C4-2B (cell line): ENCODE results near the gene CAMTA1.

Experiments
- H3K27ac ChIP-seq: fragments of 450-650 bp; 2 replicates; pipeline ENCODE4 v1.5.1; 2017
- CTCF ChIP-seq: fragments of 450-650 bp; conservative IDR thresholded peaks from 2 replicates; pipeline ENCODE4 v1.5.1; 2017; ENCODE audit warnings: mild to moderate bottlenecking
- ZFX ChIP-seq: fragments of 450-650 bp; IDR thresholded peaks from 2 replicates; pipeline ENCODE4 v1.6.1; 2017

Gene CAMTA1

GRCh38 chr1:7616953-7617352 lies 831.7 kb downstream of the CAMTA1 start:
- no peak overlapping the region for H3K27ac ChIP-seq

GRCh38 chr1:7617826-7618225 lies 832.6 kb downstream of the CAMTA1 start:
- TF ChIP-seq CTCF (no peak), ZFX (no peak)
- H3K27ac ChIP-seq = no peak overlapping the region

More at GRCh38 chr1:7616953-7617352, 831.7 kb downstream of the CAMTA1 start:
- TF ChIP-seq CTCF = no peak
- no peak for TF ChIP-seq ZFX

GRCh38 chr1:7620196-7620595 lies 834.9 kb downstream of the CAMTA1 start:
- TF ChIP-seq ZFX (no peak), CTCF (no peak)
- no peak overlapping the region for H3K27ac ChIP-seq

GRCh38 chr1:7621334-7622219 lies 836.3 kb downstream of the CAMTA1 start:
- H3K27ac ChIP-seq = no peak overlapping the region
- TF ChIP-seq ZFX (no peak), CTCF (no peak)

GRCh38 chr1:7623842-7624241 lies 838.6 kb downstream of the CAMTA1 start:
- no peak for TF ChIP-seq CTCF
- no peak overlapping the region for H3K27ac ChIP-seq

- no peak overlapping the region for H3K27ac ChIP-seq
- TF ChIP-seq ZFX (no peak), CTCF (no peak)
Observed at GRCh38 chr1:7624791-7625355, 839.6 kb downstream of the CAMTA1 start.

GRCh38 chr1:7625401-7625800 lies 840.1 kb downstream of the CAMTA1 start:
- TF ChIP-seq CTCF = no peak
- no peak for TF ChIP-seq ZFX
- H3K27ac ChIP-seq = no peak overlapping the region
